ENCODE measurements around the gene LGALSL. TPM values are rescaled to one million over a fixed set of nuclear protein-coding genes. Genes with fewer than 3 reads are reported as not detected.
A peak's percentile ranks its signal among the peaks of the same experiment; 100 is the strongest.

Gene LGALSL
- total and polyA plus RNA-seq, 2 of the 13 experiments (the other 11 are each of a cell fraction or from before 2014, with no cell fraction given): 15.4 to 20.0 TPM

GRCh38 chr2:64488050-64488974, 34.4 kb downstream of the LGALSL start (continued):
- TF ChIP-seq GMEB1 (CRISPR knock-in tag; IDR thresholded peaks at IDR 0.05; ENCODE audit: borderline replicate concordance) (no peak), ZNF30 (CRISPR knock-in tag; IDR thresholded peaks at IDR 0.05) (no peak), ZNF574 (CRISPR knock-in tag; IDR thresholded peaks at IDR 0.05) (no peak), JDP2 (CRISPR knock-in tag; IDR thresholded peaks at IDR 0.05; ENCODE audit: borderline replicate concordance) (no peak), ZNF24 (IDR thresholded peaks at IDR 0.05) (no peak), ATM (IDR thresholded peaks at IDR 0.05; ENCODE audit: borderline replicate concordance) (no peak), BRF2 (CRISPR knock-in tag; IDR thresholded peaks at IDR 0.05) (no peak), CENPX (CRISPR knock-in tag; IDR thresholded peaks at IDR 0.05) (no peak), SNRNP70 (IDR thresholded peaks at IDR 0.05; ENCODE audit: low read depth, low read length) (no peak), ZNF547 (CRISPR knock-in tag; IDR thresholded peaks at IDR 0.05) (no peak), RORA (CRISPR knock-in tag; IDR thresholded peaks at IDR 0.05) (no peak), ZNF337 (CRISPR knock-in tag; IDR thresholded peaks at IDR 0.05; ENCODE audit: borderline replicate concordance, low read depth) (no peak), EEA1 (CRISPR knock-in tag; IDR thresholded peaks at IDR 0.05; ENCODE audit: borderline replicate concordance) (peak; percentile 48; the same call in 1 of the 2 replicates), ZNF572 (CRISPR knock-in tag; IDR thresholded peaks at IDR 0.05) (no peak), MIER2 (CRISPR knock-in tag; IDR thresholded peaks at IDR 0.05) (0 out of 2 replicates have a peak, but pooled peaks have one; percentile 25), ZNF331 (CRISPR knock-in tag; IDR thresholded peaks at IDR 0.05) (0 out of 2 replicates have a peak, but pooled peaks have one; percentile 39), BCL6 (CRISPR knock-in tag; IDR thresholded peaks at IDR 0.05) (no peak)
- TF ChIP-seq, protein P1, sequence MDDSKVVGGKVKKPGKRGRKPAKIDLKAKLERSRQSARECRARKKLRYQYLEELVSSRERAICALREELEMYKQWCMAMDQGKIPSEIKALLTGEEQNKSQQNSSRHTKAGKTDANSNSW (CRISPR knock-in tag; IDR thresholded peaks at IDR 0.05; ENCODE audit: borderline replicate concordance): no peak
- TF ChIP-seq, protein P2, sequence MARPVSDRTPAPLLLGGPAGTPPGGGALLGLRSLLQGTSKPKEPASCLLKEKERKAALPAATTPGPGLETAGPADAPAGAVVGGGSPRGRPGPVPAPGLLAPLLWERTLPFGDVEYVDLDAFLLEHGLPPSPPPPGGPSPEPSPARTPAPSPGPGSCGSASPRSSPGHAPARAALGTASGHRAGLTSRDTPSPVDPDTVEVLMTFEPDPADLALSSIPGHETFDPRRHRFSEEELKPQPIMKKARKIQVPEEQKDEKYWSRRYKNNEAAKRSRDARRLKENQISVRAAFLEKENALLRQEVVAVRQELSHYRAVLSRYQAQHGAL (CRISPR knock-in tag; IDR thresholded peaks at IDR 0.05; ENCODE audit: not compliant biosample characterization): no peak
- TF ChIP-seq, protein P3, sequence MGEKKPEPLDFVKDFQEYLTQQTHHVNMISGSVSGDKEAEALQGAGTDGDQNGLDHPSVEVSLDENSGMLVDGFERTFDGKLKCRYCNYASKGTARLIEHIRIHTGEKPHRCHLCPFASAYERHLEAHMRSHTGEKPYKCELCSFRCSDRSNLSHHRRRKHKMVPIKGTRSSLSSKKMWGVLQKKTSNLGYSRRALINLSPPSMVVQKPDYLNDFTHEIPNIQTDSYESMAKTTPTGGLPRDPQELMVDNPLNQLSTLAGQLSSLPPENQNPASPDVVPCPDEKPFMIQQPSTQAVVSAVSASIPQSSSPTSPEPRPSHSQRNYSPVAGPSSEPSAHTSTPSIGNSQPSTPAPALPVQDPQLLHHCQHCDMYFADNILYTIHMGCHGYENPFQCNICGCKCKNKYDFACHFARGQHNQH (CRISPR knock-in tag; IDR thresholded peaks at IDR 0.05): peak; percentile 8; the same call in 1 of the 2 replicates
